Measurements from ENCODE around the gene DPF3. TPM values are rescaled to one million over a fixed set of nuclear protein-coding genes. Genes with fewer than 3 reads are reported as not detected.

Gene DPF3
- total RNA-seq, 2 experiments from 2014 or later, result 0.48 to 1.2 TPM

- ChIA-PET CTCF (no interaction called here), POLR2A (no interaction called here)
These were observed 42.3 kb downstream of the DPF3 start for GRCh38 chr14:72851635-72852034.

GRCh38 chr14:72850360-72850759, 43.5 kb downstream of the DPF3 start:
- ChIA-PET CTCF (interaction anchor here (0.6 kb wide), 1 partner anchor 63 kb away, joined by 3 read pairs; no protein-coding TSS in a partner anchor), POLR2A (no interaction called here)

- ChIA-PET CTCF (no interaction called here), POLR2A (no interaction called here)
These were observed 44.7 kb downstream of the DPF3 start for GRCh38 chr14:72849222-72849621.

- CTCF ChIA-PET, result no interaction called here
- POLR2A ChIA-PET, result no interaction called here
These were observed 46.2 kb downstream of the DPF3 start for GRCh38 chr14:72847721-72848120.

GRCh38 chr14:72845683-72846082, 48.2 kb downstream of the DPF3 start:
- ChIA-PET CTCF (no interaction called here), POLR2A (no interaction called here)

GRCh38 chr14:72845196-72845595, 48.7 kb downstream of the DPF3 start:
- ChIA-PET CTCF (no interaction called here), POLR2A (no interaction called here)

GRCh38 chr14:72844524-72844923, 49.4 kb downstream of the DPF3 start:
- POLR2A ChIA-PET, result no interaction called here

GRCh38 chr14:72839753-72840607, 53.9 kb downstream of the DPF3 start:
- CTCF ChIA-PET, result no interaction called here
- POLR2A ChIA-PET, result no interaction called here

More at GRCh38 chr14:72844524-72844923, 49.4 kb downstream of the DPF3 start:
- CTCF ChIA-PET, result no interaction called here

- ChIA-PET CTCF (no interaction called here), POLR2A (no interaction called here)
These were observed 54.5 kb downstream of the DPF3 start for GRCh38 chr14:72839351-72839750.

- CTCF ChIA-PET, result no interaction called here
These were observed 57.8 kb downstream of the DPF3 start for GRCh38 chr14:72836085-72836484.

GRCh38 chr14:72833174-72833573, 60.7 kb downstream of the DPF3 start:
- POLR2A ChIA-PET, result no interaction called here

More at GRCh38 chr14:72836085-72836484, 57.8 kb downstream of the DPF3 start:
- POLR2A ChIA-PET, result no interaction called here

GRCh38 chr14:72830786-72831594, 62.9 kb downstream of the DPF3 start:
- POLR2A ChIA-PET, result no interaction called here
- CTCF ChIA-PET, result interaction anchor here (0.6 kb wide), 1 partner anchor 61 kb away, joined by 3 read pairs; no protein-coding TSS in a partner anchor

More at GRCh38 chr14:72833174-72833573, 60.7 kb downstream of the DPF3 start:
- CTCF ChIA-PET, result no interaction called here

- ChIA-PET CTCF (interaction anchor here (0.6 kb wide), 1 partner anchor 60 kb away, joined by 3 read pairs; no protein-coding TSS in a partner anchor), POLR2A (no interaction called here)
These were observed 63.5 kb downstream of the DPF3 start for GRCh38 chr14:72830356-72830755.

GRCh38 chr14:72828604-72829003, 65.3 kb downstream of the DPF3 start:
- CTCF ChIA-PET, result no interaction called here
- POLR2A ChIA-PET, result no interaction called here

GRCh38 chr14:72826039-72826438, 67.9 kb downstream of the DPF3 start:
- ChIA-PET CTCF (no interaction called here), POLR2A (no interaction called here)

GRCh38 chr14:72825486-72825885, 68.4 kb downstream of the DPF3 start:
- POLR2A ChIA-PET, result no interaction called here
- CTCF ChIA-PET, result no interaction called here

- CTCF ChIA-PET, result interaction anchor here (0.6 kb wide), 1 partner anchor 201 kb away, joined by 3 read pairs; no protein-coding TSS in a partner anchor
- POLR2A ChIA-PET, result no interaction called here
These were observed 69.8 kb downstream of the DPF3 start for GRCh38 chr14:72824051-72824450.

- POLR2A ChIA-PET, result no interaction called here
- CTCF ChIA-PET, result no interaction called here
These were observed 70.8 kb downstream of the DPF3 start for GRCh38 chr14:72822946-72823611.

- ChIA-PET POLR2A (no interaction called here), CTCF (no interaction called here)
These were observed 74.9 kb downstream of the DPF3 start for GRCh38 chr14:72818998-72819397.

GRCh38 chr14:72816287-72816686, 77.6 kb downstream of the DPF3 start:
- POLR2A ChIA-PET, result no interaction called here
- CTCF ChIA-PET, result no interaction called here

Data from activated CD8-positive, alpha-beta memory T cell treated with anti-CD3 and anti-CD28 coated beads for 36 hours (primary cell).